Activated CD4-positive, alpha-beta T cell treated with anti-CD3 and anti-CD28 coated beads, Interleukin-2, Interleukin-6, amounts not matched to agents 100 ng/mL and 50 ng/mL, durations not matched to agents 16 hours and 8 hours (primary cell): ENCODE data around the gene KCNK7.

Experiments used
- DNase-seq: peaks from one replicate; pipeline ENCODE4 v3.0.0-alpha.2; 2020

The KCNK7 gene

GRCh38 chr11:65585396-65586246, 10.0 kb downstream of the KCNK7 start:
- no peak for DNase-seq

GRCh38 chr11:65584723-65585171, 10.9 kb downstream of the KCNK7 start:
- no peak for DNase-seq

- no peak for DNase-seq
Measured at GRCh38 chr11:65584106-65584505, 11.5 kb downstream of the KCNK7 start.

- DNase-seq: no peak
Measured at GRCh38 chr11:65583589-65583988, 12.0 kb downstream of the KCNK7 start.

GRCh38 chr11:65581928-65582327, 13.7 kb downstream of the KCNK7 start:
- DNase-seq: no peak

GRCh38 chr11:65580756-65581155, 14.8 kb downstream of the KCNK7 start:
- no peak for DNase-seq

GRCh38 chr11:65580031-65580692, 15.4 kb downstream of the KCNK7 start:
- no peak for DNase-seq

GRCh38 chr11:65579291-65579690, 16.3 kb downstream of the KCNK7 start:
- DNase-seq: no peak

- DNase-seq: no peak
Measured at GRCh38 chr11:65578667-65579066, 16.9 kb downstream of the KCNK7 start.

- no peak for DNase-seq
Measured at GRCh38 chr11:65578134-65578533, 17.5 kb downstream of the KCNK7 start.

- DNase-seq: no peak
Measured at GRCh38 chr11:65577756-65578109, 17.9 kb downstream of the KCNK7 start.

GRCh38 chr11:65576867-65577755, 18.5 kb downstream of the KCNK7 start:
- peak; percentile 50 for DNase-seq

GRCh38 chr11:65576232-65576866, 19.3 kb downstream of the KCNK7 start:
- DNase-seq: peak; percentile 27

- DNase-seq: peak; percentile 90
Measured at GRCh38 chr11:65575568-65576231, 19.9 kb downstream of the KCNK7 start, which contains the start of gene EHBP1L1. Gene EHBP1L1, plus strand, starts transcription at chr11:65576053. Its CDS starts 250 bp downstream, at chr11:65576303.

- DNase-seq: no peak
Measured at GRCh38 chr11:65574811-65575567, 20.6 kb downstream of the KCNK7 start.

GRCh38 chr11:65574109-65574810, 21.3 kb downstream of the KCNK7 start:
- peak; percentile 97 for DNase-seq

- peak; percentile 45 for DNase-seq
Measured at GRCh38 chr11:65573391-65574079, 22.1 kb downstream of the KCNK7 start.

- DNase-seq: peak; percentile 91
Measured at GRCh38 chr11:65572356-65573051, 23.1 kb downstream of the KCNK7 start, which contains the start of gene FAM89B. Gene FAM89B, plus strand, starts transcription at chr11:65572538. Its CDS starts 132 bp downstream, at chr11:65572670.

GRCh38 chr11:65571940-65572339, 23.7 kb downstream of the KCNK7 start:
- DNase-seq: no peak
